ENCODE data around the gene RASL11A. TPM values are rescaled to one million over a fixed set of nuclear protein-coding genes. Genes with fewer than 3 reads are reported as not detected.

Gene RASL11A
- 56.9 and 66.6 TPM in 2 replicates for total RNA-seq

GRCh38 chr13:27270594-27271520, at the start of gene RASL11A:
TSS of gene RASL11A (plus strand) at chr13:27270830. CDS start at chr13:27270945, 115 bp downstream.

GRCh38 chr13:27251166-27252091, 19.2 kb upstream of the RASL11A start, which contains the start of gene RPL21:
TSS of gene RPL21 (plus strand) at chr13:27251558. CDS start at chr13:27253777, 2,219 bp downstream.

Other genes with a start within 250 kb of the RASL11A start
- gene USP12, start 99.0 kb upstream of the RASL11A start, total RNA-seq = 9.0 and 9.5 TPM in 2 replicates
- 1,188 and 1,204 TPM in 2 replicates for gene RPL21, start 19.3 kb upstream of the RASL11A start, total RNA-seq
- gene GTF3A, start 153.8 kb downstream of the RASL11A start, total RNA-seq = 184 and 243 TPM in 2 replicates
- gene MTIF3, start 179.7 kb downstream of the RASL11A start, total RNA-seq = 37.8 and 63.6 TPM in 2 replicates

Measured in myometrial cell (primary cell).